Ectodermal cell (in vitro differentiated cells): Measurements from ENCODE around the gene ATXN1.

ENCODE experiments used
- H3K27ac ChIP-seq: 2 replicates; pipeline ENCODE4 v1.7.0; 2013; ENCODE audit warnings: mild to moderate bottlenecking, low read depth, low read length; ENCODE audit not compliant: insufficient read depth, poor library complexity, severe bottlenecking
- H3K27me3 ChIP-seq: 2 replicates; pipeline ENCODE4 v1.7.0; 2013; ENCODE audit warnings: mild to moderate bottlenecking, low read length; ENCODE audit not compliant: insufficient read depth, control insufficient read depth, poor library complexity, severe bottlenecking
- H3K36me3 ChIP-seq: one replicate; pipeline ENCODE4 v1.7.0; 2013; ENCODE audit warnings: low read length; ENCODE audit not compliant: control insufficient read depth, insufficient read depth
- H3K4me1 ChIP-seq: one replicate; pipeline ENCODE4 v1.7.0; 2013; ENCODE audit warnings: low read length; ENCODE audit not compliant: control insufficient read depth, insufficient read depth
- H3K4me3 ChIP-seq: 2 replicates; pipeline ENCODE4 v1.7.0; 2013; ENCODE audit warnings: low read depth, low read length, control low read depth; ENCODE audit not compliant: insufficient read depth
- H3K9me3 ChIP-seq: 2 replicates; pipeline ENCODE4 v1.7.0; 2013; ENCODE audit warnings: mild to moderate bottlenecking, low read length, moderate library complexity; ENCODE audit not compliant: control insufficient read depth
- WGBS, 2 experiments: methylation state at CpG; one replicate each; pipeline ENCODE4 v1.1.7; 2013; ENCODE audit warnings: missing lambda C conversion rate in 2 of 2; 5-methylcytosine and 5-hydroxymethylcytosine counted together

The ATXN1 gene

DNA sequence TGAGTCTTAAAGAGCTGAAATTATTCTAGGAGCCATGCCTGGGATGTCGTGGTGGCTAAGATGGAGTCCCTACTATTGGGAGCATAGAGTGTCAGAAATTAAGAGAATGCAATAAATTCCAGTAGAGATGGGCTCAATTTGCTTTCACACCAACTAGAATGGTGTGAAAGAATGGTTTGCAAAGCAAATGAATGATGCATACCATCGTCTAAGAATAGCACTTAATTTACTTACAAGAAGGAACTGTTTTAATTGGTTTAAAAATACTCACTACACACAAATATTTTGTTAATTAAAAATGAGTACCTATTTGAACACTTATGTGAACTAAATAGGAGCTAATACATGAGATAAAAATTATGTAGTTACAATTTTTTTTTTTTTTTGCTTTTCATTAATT, 390.3 kb downstream of the ATXN1 start:
- Histone ChIP-seq H3K4me3 (no peak overlapping the region), H3K4me1 (peaks cover 17% of the 10 kb centered on the region), H3K9me3 (no peaks in the 10 kb centered on the region), H3K27ac (no peak overlapping the region), H3K36me3 (no peaks in the 10 kb centered on the region), H3K27me3 (no peaks in the 10 kb centered on the region)
- WGBS, 2 experiments = 96 to 100% methylated on average over 1 to 2 of the region's 2 CpGs

DNA sequence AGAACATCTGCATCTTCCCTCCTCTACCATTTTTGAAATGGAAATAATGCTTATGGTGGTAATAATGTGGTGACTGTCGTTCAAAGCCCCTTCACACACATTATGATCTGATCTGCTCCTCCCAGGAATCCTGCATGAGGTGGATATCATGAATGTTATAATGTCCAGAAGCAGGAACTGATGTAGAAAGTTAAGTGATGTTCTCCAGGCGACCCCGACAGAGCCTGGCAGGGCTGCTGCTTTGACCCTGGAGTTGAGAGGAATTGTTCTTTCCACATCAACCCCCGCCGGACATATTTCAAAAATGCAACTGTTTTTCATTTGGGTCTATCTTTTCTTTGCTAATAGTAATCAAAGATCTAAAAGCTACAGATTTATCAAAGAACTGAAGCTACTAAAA, 391.3 kb downstream of the ATXN1 start:
- Histone ChIP-seq H3K4me3 (no peak overlapping the region), H3K27ac (no peak overlapping the region), H3K36me3 (no peaks in the 10 kb centered on the region), H3K4me1 (peaks cover 9% of the 10 kb centered on the region), H3K27me3 (no peaks in the 10 kb centered on the region), H3K9me3 (no peaks in the 10 kb centered on the region)
- WGBS, 2 experiments = 93 to 94% methylated on average over 4 to 5 of the region's 5 CpGs

DNA sequence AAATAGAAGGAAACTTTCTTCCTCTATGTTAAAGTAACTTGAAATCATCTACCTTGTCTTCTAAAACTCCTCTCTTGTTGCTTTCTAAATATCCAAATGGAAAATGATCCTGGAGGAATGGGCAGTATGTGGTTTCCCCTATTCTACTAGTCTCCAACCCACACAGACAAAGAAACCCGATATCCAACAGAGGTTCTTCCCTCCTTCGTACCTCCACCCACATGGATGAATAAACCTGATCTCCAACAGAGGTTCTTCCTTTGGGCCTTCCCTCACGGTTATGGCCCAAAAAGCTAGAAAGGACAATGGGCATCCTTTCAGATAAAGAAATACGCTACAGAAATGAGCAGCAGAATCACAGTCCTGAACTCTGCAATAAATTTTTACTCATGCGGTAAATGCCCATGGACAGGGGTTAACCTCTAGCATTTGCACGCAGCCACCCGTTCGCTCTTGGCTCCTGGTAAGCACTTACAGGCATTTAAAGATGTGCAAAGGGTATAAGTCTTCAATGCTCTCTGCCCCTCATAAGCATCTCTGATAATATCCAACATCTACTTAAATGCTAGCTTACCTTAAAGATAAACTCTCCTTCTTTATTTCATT, 392.0 kb downstream of the ATXN1 start:
- Histone ChIP-seq H3K27me3 (no peaks in the 10 kb centered on the region), H3K27ac (no peak overlapping the region), H3K36me3 (no peaks in the 10 kb centered on the region), H3K4me1 (peaks cover 2% of the 10 kb centered on the region), H3K4me3 (no peak overlapping the region), H3K9me3 (no peaks in the 10 kb centered on the region)
- 84 to 88% methylated on average over 8 of the region's 8 CpGs for WGBS, 2 experiments

GRCh38 chr6:16367571-16367970, 393.7 kb downstream of the ATXN1 start:
- H3K27ac ChIP-seq = no peak overlapping the region
- H3K4me3 ChIP-seq = no peak overlapping the region
- H3K27me3 ChIP-seq = no peaks in the 10 kb centered on the region
- H3K4me1 ChIP-seq = no peaks in the 10 kb centered on the region
- no peaks in the 10 kb centered on the region for H3K9me3 ChIP-seq
- H3K36me3 ChIP-seq = no peaks in the 10 kb centered on the region
- WGBS, 2 experiments = 92 to 97% methylated on average over 3 of the region's 3 CpGs

- Histone ChIP-seq H3K4me1 (no peaks in the 10 kb centered on the region), H3K4me3 (no peak overlapping the region), H3K36me3 (no peaks in the 10 kb centered on the region), H3K27me3 (no peaks in the 10 kb centered on the region), H3K9me3 (no peaks in the 10 kb centered on the region), H3K27ac (no peak overlapping the region)
- WGBS, 2 experiments = 97 to 99% methylated on average over 4 of the region's 4 CpGs
These were observed 397.5 kb downstream of the ATXN1 start for GRCh38 chr6:16363749-16364148.

DNA sequence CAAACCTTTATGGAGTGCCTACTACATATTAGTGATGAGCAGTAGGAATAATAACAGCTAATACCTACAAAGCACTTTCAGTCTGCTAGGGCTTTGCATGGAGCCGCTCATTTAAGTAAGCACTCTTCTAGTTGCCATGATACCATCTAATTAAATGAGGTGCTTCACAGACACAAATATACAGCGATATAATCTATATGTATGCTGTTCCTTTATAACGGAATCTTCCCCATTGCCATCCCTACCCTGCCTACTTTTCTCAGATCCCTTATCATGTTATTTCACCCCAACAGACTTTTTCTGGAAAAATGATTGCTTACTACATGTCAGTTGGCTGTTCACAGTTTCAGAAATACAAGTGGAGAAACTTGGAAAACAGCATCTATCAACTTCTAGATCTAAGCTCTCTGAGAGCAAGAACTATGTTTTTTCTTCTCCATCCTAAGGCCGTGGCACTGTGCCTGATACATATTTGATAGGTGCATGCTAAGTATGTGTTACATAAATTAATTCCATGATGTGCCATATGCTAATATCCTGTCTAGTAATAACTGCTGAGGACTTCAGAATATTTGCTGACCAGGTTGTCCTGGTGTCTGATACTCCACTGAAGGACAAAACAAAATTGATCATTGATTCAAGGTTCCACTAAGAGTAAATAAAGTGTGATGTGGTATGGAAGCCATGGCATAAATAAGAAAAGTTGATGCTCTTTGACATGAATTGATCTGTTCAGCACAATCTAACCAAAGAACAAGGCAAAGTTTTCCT, 398.3 kb downstream of the ATXN1 start:
- no peak overlapping the region for H3K4me3 ChIP-seq
- H3K27me3 ChIP-seq = no peaks in the 10 kb centered on the region
- no peak overlapping the region for H3K27ac ChIP-seq
- no peaks in the 10 kb centered on the region for H3K4me1 ChIP-seq
- no peaks in the 10 kb centered on the region for H3K9me3 ChIP-seq
- WGBS, 2 experiments = 96 to 98% methylated on average over 4 of the region's 4 CpGs
- no peaks in the 10 kb centered on the region for H3K36me3 ChIP-seq

DNA sequence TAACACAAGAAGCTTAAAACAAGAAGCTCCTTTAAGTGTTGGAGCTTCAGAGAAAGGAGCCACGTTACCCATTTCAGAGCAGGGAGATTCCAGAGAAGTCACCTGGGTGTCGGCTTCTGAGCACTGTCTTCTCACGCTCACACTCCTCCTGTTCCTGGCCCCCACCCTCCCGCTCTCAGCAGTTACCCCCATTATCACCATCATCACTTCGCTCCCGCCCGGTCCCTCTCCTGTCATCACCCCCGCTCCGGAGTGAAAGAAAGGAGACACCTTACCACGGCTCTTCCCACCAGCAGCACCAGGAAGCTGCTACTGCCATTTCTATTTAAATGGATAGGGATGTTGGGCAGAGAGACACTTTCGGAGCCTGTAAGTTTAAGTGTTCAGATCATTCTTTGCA, 399.0 kb downstream of the ATXN1 start:
- no peaks in the 10 kb centered on the region for H3K9me3 ChIP-seq
- 81 to 82% methylated on average over 11 of the region's 11 CpGs for WGBS, 2 experiments
- no peak overlapping the region for H3K4me3 ChIP-seq
- H3K36me3 ChIP-seq = no peaks in the 10 kb centered on the region
- no peaks in the 10 kb centered on the region for H3K27me3 ChIP-seq
- H3K4me1 ChIP-seq = no peaks in the 10 kb centered on the region
- H3K27ac ChIP-seq = no peak overlapping the region

GRCh38 chr6:16361861-16362260, 399.4 kb downstream of the ATXN1 start:
- Histone ChIP-seq H3K27me3 (no peaks in the 10 kb centered on the region), H3K27ac (no peak overlapping the region), H3K4me1 (no peaks in the 10 kb centered on the region), H3K36me3 (no peaks in the 10 kb centered on the region), H3K4me3 (no peak overlapping the region), H3K9me3 (no peaks in the 10 kb centered on the region)
- 84% methylated on average over 8 of the region's 8 CpGs for WGBS, 2 experiments

- Histone ChIP-seq H3K27me3 (no peaks in the 10 kb centered on the region), H3K4me1 (peaks cover under 1% of the 10 kb centered on the region), H3K4me3 (no peak overlapping the region), H3K9me3 (no peaks in the 10 kb centered on the region), H3K27ac (no peak overlapping the region), H3K36me3 (no peaks in the 10 kb centered on the region)
- 90 to 96% methylated on average over 4 of the region's 4 CpGs for WGBS, 2 experiments
These were observed 400.1 kb downstream of the ATXN1 start for GRCh38 chr6:16361121-16361520.

DNA sequence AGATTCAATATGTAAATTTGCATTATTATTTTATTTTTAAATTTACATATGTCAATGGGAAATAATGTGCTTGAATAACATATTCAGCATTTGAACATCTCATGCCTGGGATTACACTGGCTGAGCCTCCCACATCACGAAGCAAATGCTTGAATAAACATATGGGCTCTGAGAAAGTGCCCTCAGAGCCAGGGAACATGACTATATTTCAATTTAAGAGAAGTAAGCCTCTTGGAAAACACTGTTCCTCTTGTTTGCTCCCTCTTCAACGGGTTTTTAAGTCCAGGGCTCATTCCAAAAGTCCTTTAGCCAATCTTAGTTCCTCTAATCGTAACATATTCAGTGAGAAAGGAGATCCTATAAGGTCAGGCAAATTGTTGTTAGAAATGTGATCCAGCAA, 400.9 kb downstream of the ATXN1 start:
- 92 to 96% methylated on average over 3 of the region's 3 CpGs for WGBS, 2 experiments
- no peak overlapping the region for H3K27ac ChIP-seq
- H3K4me3 ChIP-seq = no peak overlapping the region

More for the DNA sequence above, 400.9 kb downstream of the ATXN1 start:
- peaks cover 4% of the 10 kb centered on the region for H3K4me1 ChIP-seq
- no peaks in the 10 kb centered on the region for H3K9me3 ChIP-seq
- H3K36me3 ChIP-seq = no peaks in the 10 kb centered on the region
- no peaks in the 10 kb centered on the region for H3K27me3 ChIP-seq
